CD14-positive monocyte (primary cell): ENCODE measurements around the gene TTLL7. TPM values are rescaled to one million over a fixed set of nuclear protein-coding genes. Genes with fewer than 3 reads are reported as not detected.

Experiments
- DNase-seq, 3 donors: peaks; one replicate each; pipeline ENCODE4 v3.0.0-alpha.2; 2011 to 2022
- H2AFZ ChIP-seq: 2 replicates; pipeline ENCODE4 v1.6.0; 2012; ENCODE audit warnings: mild to moderate bottlenecking, low read depth, low read length, inconsistent platforms; ENCODE audit not compliant: insufficient read depth, poor library complexity, severe bottlenecking
- H3K27ac ChIP-seq, 2 donors: 1 replicate in 1 of 2; 2 replicates in 1 of 2; pipeline ENCODE4 v1.5.1; 2012 to 2013; ENCODE audit warnings: low read length in 2 of 2, control low read depth in 1 of 2, inconsistent platforms in 1 of 2, low read depth in 1 of 2, mild to moderate bottlenecking in 1 of 2
- H3K27me3 ChIP-seq, 2 donors: one replicate each; pipeline versions ENCODE4 v1.6.0 to v1.6.1; 2011 to 2013; ENCODE audit warnings: low read length in 2 of 2; ENCODE audit not compliant: control insufficient read depth in 2 of 2, insufficient read depth in 2 of 2
- H3K36me3 ChIP-seq, 2 donors: replicated peaks in 1 of 2; 1 replicate in 1 of 2; 2 replicates in 1 of 2; pipeline versions ENCODE4 v1.5.1 to v1.6.1; 2012 to 2013; ENCODE audit warnings: low read length in 2 of 2, control low read depth in 1 of 2, inconsistent platforms in 1 of 2, mild to moderate bottlenecking in 1 of 2; ENCODE audit not compliant: insufficient read depth in 2 of 2, control insufficient read depth in 1 of 2
- H3K4me1 ChIP-seq, 2 donors: 1 replicate in 1 of 2; 2 replicates in 1 of 2; pipeline versions ENCODE4 v1.5.1 to v1.6.1; 2012 to 2013; ENCODE audit warnings: low read length in 2 of 2, control low read depth in 1 of 2, inconsistent platforms in 1 of 2, mild to moderate bottlenecking in 1 of 2, moderate library complexity in 1 of 2; ENCODE audit not compliant: insufficient read depth in 2 of 2, control insufficient read depth in 1 of 2
- H3K4me2 ChIP-seq: replicated peaks from 2 replicates; pipeline ENCODE3; 2012; ENCODE audit warnings: low read length, moderate library complexity, mild to moderate bottlenecking; ENCODE audit not compliant: poor library complexity, severe bottlenecking; ENCODE audit errors: extremely low read depth
- H3K4me3 ChIP-seq, 3 experiments: fragments of 200-600 bp in 1 of 3; sonication (generic) in 1 of 3; replicated peaks in 1 of 3; 1 replicate in 2 of 3; 2 replicates in 1 of 3; pipeline ENCODE4 v1.5.1; 2011 to 2013; ENCODE audit warnings: low read length in 3 of 3, mild to moderate bottlenecking in 3 of 3, control low read depth in 2 of 3, low read depth in 2 of 3, inconsistent platforms in 1 of 3, moderate library complexity in 1 of 3
- H3K79me2 ChIP-seq: 2 replicates; pipeline ENCODE4 v1.6.0; 2012; ENCODE audit warnings: mild to moderate bottlenecking, control low read depth, inconsistent platforms, low read length, moderate library complexity; ENCODE audit not compliant: insufficient read depth
- H3K9ac ChIP-seq: 2 replicates; pipeline ENCODE4 v1.6.0; 2017; ENCODE audit warnings: low read length, mild to moderate bottlenecking; ENCODE audit not compliant: insufficient read depth, poor library complexity, severe bottlenecking
- H3K9me3 ChIP-seq, 2 donors: replicated peaks in 1 of 2; 1 replicate in 1 of 2; 2 replicates in 1 of 2; pipeline versions ENCODE4 v1.5.1 to v1.6.1; 2012 to 2013; ENCODE audit warnings: low read length in 2 of 2, control low read depth in 1 of 2; ENCODE audit not compliant: control insufficient read depth in 1 of 2, insufficient read depth in 1 of 2
- H4K20me1 ChIP-seq: 2 replicates; pipeline ENCODE4 v1.6.0; 2012; ENCODE audit warnings: mild to moderate bottlenecking, low read length, control low read depth, moderate library complexity; ENCODE audit not compliant: insufficient read depth
- H3K27ac Mint-ChIP-seq, 7 donors: one replicate each; pipeline ENCODE4 v1.8.0; 2020; ENCODE audit warnings: mild to moderate bottlenecking in 7 of 7, mixed read lengths in 7 of 7, moderate library complexity in 6 of 7, inconsistent platforms in 2 of 7
- H3K27me3 Mint-ChIP-seq, 3 donors: one replicate each; pipeline ENCODE4 v1.8.0; 2021 to 2022; ENCODE audit warnings: low read depth in 3 of 3, mild to moderate bottlenecking in 3 of 3, mixed read lengths in 3 of 3, moderate library complexity in 3 of 3, inconsistent platforms in 1 of 3
- H3K36me3 Mint-ChIP-seq, 2 donors: one replicate each; pipeline ENCODE4 v1.8.0; 2020; ENCODE audit warnings: mixed read lengths in 2 of 2, inconsistent platforms in 1 of 2, mild to moderate bottlenecking in 1 of 2
- H3K4me1 Mint-ChIP-seq: one replicate; pipeline ENCODE4 v1.8.0; 2020; ENCODE audit warnings: mild to moderate bottlenecking, mixed read lengths
- H3K4me3 Mint-ChIP-seq, 2 donors: one replicate each; pipeline ENCODE4 v1.8.0; 2020; ENCODE audit warnings: mild to moderate bottlenecking in 2 of 2, mixed read lengths in 2 of 2, moderate library complexity in 1 of 2
- H3K9me3 Mint-ChIP-seq, 7 donors: one replicate each; pipeline ENCODE4 v1.8.0; 2020 to 2022; ENCODE audit warnings: mixed read lengths in 7 of 7, mild to moderate bottlenecking in 6 of 7, moderate library complexity in 6 of 7, inconsistent platforms in 2 of 7
- WGBS: methylation state at CpG from one replicate; pipeline ENCODE4 v1.1.5; 2013; ENCODE audit warnings: missing lambda C conversion rate; ENCODE audit not compliant: insufficient coverage; 5-methylcytosine and 5-hydroxymethylcytosine counted together
- intact Hi-C, 2 donors: fragments of 100-400 bp; cut with micrococcal nuclease; formaldehyde crosslinking; loops; one replicate each; pipeline versions ENCODE4 v1.15.0 to v1.15.1; 2023
- polyA plus RNA-seq, 3 donors: library from polyadenylated mRNA; depleted of rRNA in 1 of 3; unstranded in 2 of 3; stranded (reverse) in 1 of 3; fragments of 300-500 nt in 2 of 3; fragments of >200 nt in 1 of 3; fragmentation: Illumina TruSeq in 2 of 3; gene quantifications; 1 replicate in 2 of 3; 2 replicates in 1 of 3; pipeline ENCODE4 v1.2.3, GENCODE V29; 2012 to 2021
- TF ChIP-seq, protein P1 (sequence below): fragments of 200-600 bp; IDR thresholded peaks from one replicate; pipeline ENCODE4 v1.8.0; 2022; ENCODE audit warnings: antibody characterized with exemption, mild to moderate bottlenecking

TTLL7 gene
- polyA plus RNA-seq, 3 donors = 0.12 to 0.69 TPM; not detected in 1

DNA sequence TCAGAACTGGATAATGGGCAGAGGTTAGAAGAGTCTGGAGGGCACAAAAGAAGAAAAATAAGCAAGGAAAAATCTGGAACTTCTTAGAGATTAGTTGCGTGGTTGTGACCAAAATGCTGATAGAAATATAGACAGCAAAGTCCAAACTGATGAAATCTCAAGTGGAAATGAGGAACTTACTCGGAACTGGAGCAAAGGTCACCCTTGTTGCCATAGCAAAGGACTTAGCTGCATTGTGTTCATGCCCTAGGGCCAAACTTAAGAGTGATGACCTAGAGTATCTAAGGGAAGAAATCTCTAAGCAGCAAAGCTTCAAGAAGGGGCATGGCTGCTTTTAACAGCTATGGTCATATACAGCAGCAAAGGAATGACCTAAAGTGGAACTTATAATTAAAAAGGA, 180.0 kb downstream of the TTLL7 start:
- intact Hi-C loops = no loop called here
- Mint-ChIP-seq H3K4me1 (peaks cover 21% of the 10 kb centered on the region), H3K36me3 (peaks cover 0 to 2% of the 10 kb centered on the region in 2 donors), H3K27me3 (peaks cover 0 to 3% (median 0%) of the 10 kb centered on the region in 3 donors), H3K27ac (peak overlapping the region; percentile 85 to 99 (median 96)), H3K4me3 (peak overlapping the region in 1 of 2 donors; percentile 58), H3K9me3 (peaks cover 2 to 17% (median 7%) of the 10 kb centered on the region in 7 donors)
- Histone ChIP-seq H3K36me3 (no peaks in the 10 kb centered on the region), H3K4me3 (peak overlapping the region in 1 of 3 experiments; percentile 9), H3K9me3 (peaks cover 0 to 9% of the 10 kb centered on the region in 2 donors), H3K4me2 (peak overlapping the region; percentile 18), H3K27me3 (no peaks in the 10 kb centered on the region), H3K79me2 (no peaks in the 10 kb centered on the region), H3K4me1 (peaks cover 22 to 25% of the 10 kb centered on the region in 2 donors), H3K27ac (peak overlapping the region; percentile 71 to 93), H2AFZ (peak overlapping the region; percentile 39), H3K9ac (peak overlapping the region; percentile 29), H4K20me1 (no peaks in the 10 kb centered on the region)
- TF ChIP-seq, protein P1, sequence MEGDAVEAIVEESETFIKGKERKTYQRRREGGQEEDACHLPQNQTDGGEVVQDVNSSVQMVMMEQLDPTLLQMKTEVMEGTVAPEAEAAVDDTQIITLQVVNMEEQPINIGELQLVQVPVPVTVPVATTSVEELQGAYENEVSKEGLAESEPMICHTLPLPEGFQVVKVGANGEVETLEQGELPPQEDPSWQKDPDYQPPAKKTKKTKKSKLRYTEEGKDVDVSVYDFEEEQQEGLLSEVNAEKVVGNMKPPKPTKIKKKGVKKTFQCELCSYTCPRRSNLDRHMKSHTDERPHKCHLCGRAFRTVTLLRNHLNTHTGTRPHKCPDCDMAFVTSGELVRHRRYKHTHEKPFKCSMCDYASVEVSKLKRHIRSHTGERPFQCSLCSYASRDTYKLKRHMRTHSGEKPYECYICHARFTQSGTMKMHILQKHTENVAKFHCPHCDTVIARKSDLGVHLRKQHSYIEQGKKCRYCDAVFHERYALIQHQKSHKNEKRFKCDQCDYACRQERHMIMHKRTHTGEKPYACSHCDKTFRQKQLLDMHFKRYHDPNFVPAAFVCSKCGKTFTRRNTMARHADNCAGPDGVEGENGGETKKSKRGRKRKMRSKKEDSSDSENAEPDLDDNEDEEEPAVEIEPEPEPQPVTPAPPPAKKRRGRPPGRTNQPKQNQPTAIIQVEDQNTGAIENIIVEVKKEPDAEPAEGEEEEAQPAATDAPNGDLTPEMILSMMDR = no peak
- 13% methylated on average over 2 of the region's 2 CpGs for WGBS
- peak; percentile 86 to 95 (median 92) for DNase-seq

GRCh38 chr1:83816836-83817235, 182.1 kb downstream of the TTLL7 start:
- peaks cover 2 to 16% (median 6%) of the 10 kb centered on the region in 7 donors for H3K9me3 Mint-ChIP-seq

More at GRCh38 chr1:83816836-83817235, 182.1 kb downstream of the TTLL7 start:
- TF ChIP-seq, protein P1 = no peak
- Mint-ChIP-seq H3K4me1 (peaks cover 18% of the 10 kb centered on the region), H3K4me3 (no peak overlapping the region), H3K27me3 (peaks cover 0 to 3% (median 0%) of the 10 kb centered on the region in 3 donors), H3K27ac (no peak overlapping the region), H3K36me3 (peaks cover 0 to 2% of the 10 kb centered on the region in 2 donors)
- Histone ChIP-seq H2AFZ (no peak overlapping the region), H4K20me1 (no peaks in the 10 kb centered on the region), H3K9me3 (peaks cover 0 to 9% of the 10 kb centered on the region in 2 donors), H3K4me1 (peaks cover 22% of the 10 kb centered on the region in 2 donors), H3K27me3 (no peaks in the 10 kb centered on the region), H3K79me2 (no peaks in the 10 kb centered on the region), H3K9ac (no peak overlapping the region), H3K36me3 (no peaks in the 10 kb centered on the region), H3K4me2 (no peak overlapping the region), H3K27ac (no peak overlapping the region), H3K4me3 (no peak overlapping the region)
- intact Hi-C loops = no loop called here
- 92% methylated on average over 4 of the region's 4 CpGs for WGBS
- DNase-seq = no peak
